TTC549 (cell line): ENCODE measurements around the gene NRGN.
"Not testable (repeated sequence)": the region's sequence is repeated elsewhere in the genome, so short reads cannot be mapped to it uniquely, and the experiment has no call there.

Source experiments
- FAIRE-seq: peaks from 2 replicates; lab custom pipeline; 2012; peaks lifted over from hg19 to GRCh38; lab: Jason Lieb, UNC

NRGN gene

GRCh38 chr11:124758355-124759265 is 18.9 kb downstream of the NRGN start:
- FAIRE-seq: no peak

GRCh38 chr11:124759266-124760204 is 19.8 kb downstream of the NRGN start:
- no peak for FAIRE-seq

- FAIRE-seq: no peak
Observed at GRCh38 chr11:124760205-124760652, 20.5 kb downstream of the NRGN start.

DNA sequence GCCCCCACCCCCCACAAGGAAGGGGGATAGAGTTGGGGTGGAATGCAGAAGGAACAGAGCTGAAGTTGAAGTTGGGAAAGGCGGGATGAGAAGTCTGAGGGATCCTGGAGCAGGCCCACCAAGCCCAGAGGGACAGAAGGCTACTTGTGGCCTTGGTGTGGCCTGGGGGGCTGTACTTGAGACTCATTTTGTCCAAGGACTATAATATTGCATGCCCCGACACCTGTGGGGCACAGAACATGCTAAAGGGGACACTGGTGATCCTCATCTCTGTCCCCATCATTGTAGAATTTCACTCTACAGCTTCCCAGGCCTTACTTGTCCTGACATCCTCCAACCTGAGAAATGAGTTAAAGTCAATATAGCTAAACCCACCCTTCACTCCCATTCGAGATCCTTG is 21.1 kb downstream of the NRGN start:
- no peak for FAIRE-seq

- no peak for FAIRE-seq
Observed at GRCh38 chr11:124761301-124762104, 21.8 kb downstream of the NRGN start.

GRCh38 chr11:124762105-124762623 is 22.4 kb downstream of the NRGN start, which contains the start of gene ESAM:
Gene ESAM, minus strand, starts transcription at chr11:124762290. Its CDS starts 136 bp downstream, at chr11:124762154.
- FAIRE-seq: no peak

DNA sequence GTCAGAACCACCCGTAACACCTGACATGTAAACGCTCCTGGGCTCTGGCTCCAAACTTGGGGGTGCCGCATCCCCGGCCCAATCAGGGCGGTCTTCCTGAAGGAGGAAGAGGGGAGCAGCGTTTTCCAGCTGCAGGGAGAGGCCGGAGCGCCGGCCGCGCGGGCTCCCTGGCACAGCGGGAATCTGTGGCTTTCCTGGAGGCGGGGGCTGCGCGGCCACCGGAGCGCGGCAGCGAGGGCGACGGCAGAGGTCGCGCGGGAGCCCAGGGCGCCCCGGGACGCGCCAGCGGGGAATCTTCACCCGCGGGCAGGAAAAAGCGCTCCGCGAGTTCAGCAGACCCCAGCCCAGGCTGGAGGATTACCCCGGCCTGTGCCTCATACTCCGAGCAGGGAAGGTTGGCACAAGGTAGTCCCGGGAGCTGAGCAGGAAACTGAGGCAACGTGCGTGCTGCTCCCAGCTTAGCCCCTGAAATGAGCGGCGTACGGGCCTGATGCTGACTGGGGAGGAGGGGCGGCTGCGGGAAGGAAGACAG is 22.9 kb downstream of the NRGN start:
- FAIRE-seq: no peak

DNA sequence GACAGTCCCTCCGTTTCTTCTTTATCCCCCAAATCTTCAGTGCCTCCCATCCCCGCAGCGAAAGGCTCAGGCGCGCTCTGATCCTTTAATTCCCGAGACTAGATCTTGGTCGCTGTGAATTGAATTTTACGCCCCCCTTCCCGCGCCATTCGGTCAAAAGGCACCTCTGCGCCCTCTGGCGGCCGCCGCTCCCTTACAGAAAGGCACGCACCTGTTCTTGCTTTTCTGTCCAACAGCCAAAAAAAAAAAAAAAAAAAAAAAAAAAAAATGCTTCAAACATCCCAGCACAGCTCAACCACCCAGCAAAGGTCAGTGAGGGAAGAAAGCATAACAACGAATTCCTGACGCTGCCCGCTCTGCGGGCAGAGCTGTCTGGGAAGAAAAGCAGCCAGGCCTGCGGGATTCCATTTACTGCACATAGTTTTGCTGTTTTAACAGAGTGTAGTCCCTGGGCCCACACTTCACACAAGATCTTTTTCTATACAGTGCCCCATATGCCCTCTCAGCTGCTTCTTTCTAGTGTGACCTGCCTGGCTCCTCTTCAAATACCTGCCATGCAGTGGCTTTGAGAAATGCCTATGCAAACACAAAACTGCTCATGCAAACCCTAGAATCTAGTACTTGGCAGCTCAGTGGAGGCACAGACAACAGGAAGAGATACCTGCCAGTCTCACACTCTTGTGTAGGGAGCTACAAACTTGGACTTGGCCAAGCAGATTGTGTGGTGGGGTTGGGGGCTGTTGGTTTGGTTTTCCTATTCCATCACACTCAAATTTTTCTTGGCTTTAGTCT is 23.6 kb downstream of the NRGN start:
- no peak for FAIRE-seq

GRCh38 chr11:124766156-124766555 is 26.4 kb downstream of the NRGN start:
- no peak for FAIRE-seq

GRCh38 chr11:124768914-124769313 is 29.2 kb downstream of the NRGN start:
- FAIRE-seq: no peak

- no peak for FAIRE-seq
Observed at GRCh38 chr11:124769806-124770774, 30.3 kb downstream of the NRGN start.

GRCh38 chr11:124770959-124771358 is 31.2 kb downstream of the NRGN start:
- FAIRE-seq: not testable (repeated sequence)

DNA sequence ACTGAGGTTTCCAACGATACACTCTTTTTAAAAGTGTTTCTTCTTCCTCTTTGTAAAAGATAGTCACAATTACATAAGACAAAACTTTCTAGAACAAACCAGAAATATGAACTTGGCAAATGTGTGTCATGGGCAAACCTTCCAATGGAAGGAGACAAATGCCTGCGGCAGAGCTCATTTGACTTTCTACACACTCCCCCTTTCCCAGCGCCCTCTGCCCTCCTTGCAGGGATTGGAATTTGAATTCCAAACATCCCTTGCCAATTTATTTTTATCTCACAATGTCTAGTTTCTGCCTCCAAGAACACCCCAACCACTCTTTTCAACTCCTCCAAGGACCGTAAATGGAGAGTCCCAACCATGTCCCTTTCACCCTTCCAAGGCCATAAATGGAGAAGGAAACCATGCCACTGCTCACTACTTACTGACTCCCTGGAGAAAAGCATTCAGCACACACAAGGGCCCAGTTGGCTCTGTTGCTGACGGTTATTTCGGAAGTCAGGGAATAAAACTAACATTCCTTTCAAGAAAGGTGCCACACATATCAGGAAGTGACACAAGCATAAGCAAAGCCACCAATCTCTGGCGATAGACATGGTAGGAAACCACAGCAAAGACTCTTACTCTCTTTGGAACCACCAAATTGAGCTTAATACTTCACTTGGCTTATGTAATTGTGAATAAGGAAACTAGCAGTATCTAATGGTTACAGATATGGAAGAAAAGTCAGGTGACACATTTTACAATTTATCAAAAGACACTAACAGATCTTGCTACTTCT is 37.3 kb downstream of the NRGN start:
- FAIRE-seq: no peak

DNA sequence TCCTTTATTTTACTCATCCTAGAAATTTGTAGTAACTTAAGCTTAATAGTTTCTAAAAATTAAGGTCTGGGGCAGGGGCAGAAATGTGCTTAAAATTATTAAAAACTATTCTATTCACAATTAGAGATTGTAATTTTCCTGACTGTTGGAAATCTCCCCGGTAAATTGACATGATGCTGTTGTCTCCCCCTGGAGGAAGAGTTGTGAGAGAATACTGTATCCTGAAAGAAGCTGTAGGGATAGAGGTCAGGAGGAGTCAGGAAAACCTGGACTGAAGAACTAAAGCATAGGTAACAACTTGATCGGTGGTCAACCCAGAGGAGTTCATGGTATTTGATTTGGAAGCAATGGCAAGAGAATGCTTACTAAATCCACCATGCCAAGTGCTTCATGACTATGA is 38.5 kb downstream of the NRGN start:
- FAIRE-seq: no peak

DNA sequence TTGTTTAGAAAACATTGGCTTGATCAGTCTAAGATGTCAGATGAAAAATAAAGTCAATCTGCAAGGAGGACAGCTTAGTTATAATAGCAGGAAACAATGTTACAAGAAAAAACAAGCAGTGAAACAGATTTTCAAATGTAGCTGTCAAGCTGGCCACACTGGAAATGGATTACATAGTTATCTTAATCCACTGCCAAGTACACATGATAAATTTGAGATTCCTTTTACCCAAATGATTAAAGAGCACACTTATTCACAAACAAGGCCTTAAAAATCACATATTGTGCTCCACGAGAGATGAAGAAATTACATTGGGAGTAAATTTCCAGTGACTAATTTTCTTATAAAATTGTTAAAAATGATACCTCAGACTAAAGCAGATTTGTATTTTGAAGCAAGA is 39.8 kb downstream of the NRGN start:
- FAIRE-seq: no peak

- FAIRE-seq: no peak
Observed at GRCh38 chr11:124783002-124783401, 43.3 kb downstream of the NRGN start.

- no peak for FAIRE-seq
Observed at GRCh38 chr11:124784051-124784450, 44.3 kb downstream of the NRGN start.

DNA sequence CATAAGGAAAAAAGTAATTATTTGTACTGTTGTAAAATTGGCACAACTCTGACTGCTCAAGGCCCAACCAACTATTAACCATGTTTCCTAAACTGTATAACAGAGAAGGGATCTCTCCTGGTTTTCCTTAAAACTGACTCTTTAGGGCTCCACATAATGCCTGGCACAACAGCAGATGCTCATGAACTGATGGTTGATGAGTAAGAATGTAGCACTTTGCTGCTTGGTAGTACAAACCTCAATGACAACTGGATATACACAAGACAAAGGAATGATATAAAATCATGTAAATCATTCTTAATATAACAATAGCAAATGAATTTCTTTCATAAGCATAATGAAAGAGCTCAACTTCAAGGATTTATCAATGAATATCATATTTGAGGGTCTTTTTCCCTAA is 48.8 kb downstream of the NRGN start:
- no peak for FAIRE-seq
